Osteoblast (primary cell): ENCODE data around the gene IGF1. TPM values are rescaled to one million over a fixed set of nuclear protein-coding genes. Genes with fewer than 3 reads are reported as not detected.
A peak's percentile ranks its signal among the peaks of the same experiment; 100 is the strongest.

ENCODE experiments used
- DNase-seq: peaks from one replicate; pipeline ENCODE4 v3.0.0; 2011; ENCODE audit warnings: low spot score, mixed read lengths; ENCODE audit not compliant: insufficient read length; ENCODE audit errors: missing footprints
- H2AFZ ChIP-seq: 2 replicates; pipeline ENCODE4 v1.6.0; 2011; ENCODE audit warnings: mild to moderate bottlenecking, low read length
- H3K27ac ChIP-seq: 2 replicates; pipeline ENCODE4 v1.5.1; 2011; ENCODE audit warnings: mild to moderate bottlenecking, low read depth, low read length, moderate library complexity
- H3K27me3 ChIP-seq: 2 replicates; pipeline ENCODE4 v1.6.0; 2012; ENCODE audit warnings: mild to moderate bottlenecking, control low read depth, inconsistent platforms, low read length, moderate library complexity; ENCODE audit not compliant: insufficient read depth
- H3K36me3 ChIP-seq: 2 replicates; pipeline ENCODE4 v1.5.1; 2011; ENCODE audit warnings: mild to moderate bottlenecking, low read length, control low read depth, moderate library complexity; ENCODE audit not compliant: insufficient read depth
- H3K4me1 ChIP-seq: 2 replicates; pipeline ENCODE4 v1.5.1; 2011; ENCODE audit warnings: mild to moderate bottlenecking, low read length, control low read depth, moderate library complexity; ENCODE audit not compliant: insufficient read depth
- H3K4me2 ChIP-seq: 2 replicates; pipeline ENCODE4 v1.6.0; 2011; ENCODE audit warnings: mild to moderate bottlenecking, low read length; ENCODE audit not compliant: insufficient read depth
- H3K4me3 ChIP-seq: fragments of 200-600 bp; sonication (generic); 3 replicates; pipeline ENCODE4 v1.5.1; 2012; ENCODE audit warnings: mild to moderate bottlenecking, low read length, inconsistent platforms; ENCODE audit not compliant: insufficient read depth
- H3K79me2 ChIP-seq: 2 replicates; pipeline ENCODE4 v1.6.0; 2012; ENCODE audit warnings: mild to moderate bottlenecking, low read length, control low read depth, inconsistent platforms; ENCODE audit not compliant: insufficient read depth
- H3K9me3 ChIP-seq: 2 replicates; pipeline ENCODE4 v1.5.1; 2011; ENCODE audit warnings: low read depth, low read length, control low read depth
- H4K20me1 ChIP-seq: 2 replicates; pipeline ENCODE4 v1.6.0; 2012; ENCODE audit warnings: mild to moderate bottlenecking, low read length, control low read depth; ENCODE audit not compliant: insufficient read depth
- total RNA-seq: library from RNA; depleted of rRNA; stranded (reverse); fragments of >200 nt; gene quantifications from 2 replicates; pipeline ENCODE4 v1.2.3, GENCODE V29; 2012
- TF ChIP-seq, protein P1 (sequence below): IDR thresholded peaks from 2 replicates; pipeline ENCODE4 v1.5.1; 2011; ENCODE audit warnings: mild to moderate bottlenecking, low read depth, low read length, moderate library complexity; ENCODE audit errors: extremely low read depth

Gene IGF1
- total RNA-seq, 1 donor: 0.72 TPM

DNA sequence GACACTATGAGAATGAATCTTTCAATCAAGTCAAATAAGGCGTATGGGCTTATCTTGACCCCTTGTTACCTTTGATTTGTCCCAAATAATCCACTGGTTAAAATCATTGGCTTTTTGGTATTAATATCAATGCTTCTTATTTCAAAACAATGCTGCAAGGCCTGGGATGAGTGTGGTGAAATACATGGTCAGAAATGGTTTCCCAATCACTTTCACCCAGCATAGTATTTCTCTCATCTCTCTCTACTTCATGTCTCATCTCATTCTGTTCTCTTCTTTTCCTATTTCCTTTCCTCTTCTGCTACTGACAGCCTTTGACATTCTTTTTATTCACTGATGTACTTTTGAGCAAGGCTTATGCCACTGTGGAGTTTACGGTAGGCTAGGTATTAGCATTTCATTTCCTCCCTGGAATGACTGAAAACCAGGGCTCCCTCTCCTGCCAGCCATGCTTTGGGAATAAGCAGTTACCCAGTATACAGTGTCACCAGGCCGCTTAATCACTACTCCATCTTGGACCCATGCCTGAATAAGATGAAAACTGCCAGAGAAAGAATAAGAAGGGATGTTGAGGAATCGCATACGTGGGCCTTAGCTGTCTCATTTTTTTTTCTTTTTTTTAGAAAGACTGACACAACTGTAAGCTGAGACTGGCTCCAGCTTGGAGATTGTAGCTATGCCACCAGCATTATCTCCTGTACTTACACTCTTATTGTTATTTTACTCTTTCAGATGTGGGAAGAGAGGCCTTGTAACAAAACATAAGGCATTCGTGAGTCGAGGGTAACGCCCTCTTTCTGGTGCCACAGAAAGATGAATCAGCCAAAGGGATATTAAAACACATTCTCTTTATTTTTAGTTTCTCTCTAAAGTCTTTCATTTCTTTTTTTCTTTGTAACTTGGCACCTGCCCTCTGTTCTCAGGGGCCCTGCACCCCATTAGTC, 53.5 kb downstream of the IGF1 start:
- Histone ChIP-seq H3K36me3 (no peaks in the 10 kb centered on the region), H3K4me1 (peaks cover 12% of the 10 kb centered on the region), H2AFZ (peak overlapping the region; percentile 77), H3K79me2 (no peaks in the 10 kb centered on the region), H3K27me3 (no peaks in the 10 kb centered on the region), H3K4me3 (peak overlapping the region; percentile 10), H3K9me3 (no peaks in the 10 kb centered on the region), H4K20me1 (no peaks in the 10 kb centered on the region), H3K27ac (peak overlapping the region; percentile 53), H3K4me2 (peak overlapping the region; percentile 57)
- TF ChIP-seq, protein P1, sequence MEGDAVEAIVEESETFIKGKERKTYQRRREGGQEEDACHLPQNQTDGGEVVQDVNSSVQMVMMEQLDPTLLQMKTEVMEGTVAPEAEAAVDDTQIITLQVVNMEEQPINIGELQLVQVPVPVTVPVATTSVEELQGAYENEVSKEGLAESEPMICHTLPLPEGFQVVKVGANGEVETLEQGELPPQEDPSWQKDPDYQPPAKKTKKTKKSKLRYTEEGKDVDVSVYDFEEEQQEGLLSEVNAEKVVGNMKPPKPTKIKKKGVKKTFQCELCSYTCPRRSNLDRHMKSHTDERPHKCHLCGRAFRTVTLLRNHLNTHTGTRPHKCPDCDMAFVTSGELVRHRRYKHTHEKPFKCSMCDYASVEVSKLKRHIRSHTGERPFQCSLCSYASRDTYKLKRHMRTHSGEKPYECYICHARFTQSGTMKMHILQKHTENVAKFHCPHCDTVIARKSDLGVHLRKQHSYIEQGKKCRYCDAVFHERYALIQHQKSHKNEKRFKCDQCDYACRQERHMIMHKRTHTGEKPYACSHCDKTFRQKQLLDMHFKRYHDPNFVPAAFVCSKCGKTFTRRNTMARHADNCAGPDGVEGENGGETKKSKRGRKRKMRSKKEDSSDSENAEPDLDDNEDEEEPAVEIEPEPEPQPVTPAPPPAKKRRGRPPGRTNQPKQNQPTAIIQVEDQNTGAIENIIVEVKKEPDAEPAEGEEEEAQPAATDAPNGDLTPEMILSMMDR: no peak
- peak; percentile 73 for DNase-seq

DNA sequence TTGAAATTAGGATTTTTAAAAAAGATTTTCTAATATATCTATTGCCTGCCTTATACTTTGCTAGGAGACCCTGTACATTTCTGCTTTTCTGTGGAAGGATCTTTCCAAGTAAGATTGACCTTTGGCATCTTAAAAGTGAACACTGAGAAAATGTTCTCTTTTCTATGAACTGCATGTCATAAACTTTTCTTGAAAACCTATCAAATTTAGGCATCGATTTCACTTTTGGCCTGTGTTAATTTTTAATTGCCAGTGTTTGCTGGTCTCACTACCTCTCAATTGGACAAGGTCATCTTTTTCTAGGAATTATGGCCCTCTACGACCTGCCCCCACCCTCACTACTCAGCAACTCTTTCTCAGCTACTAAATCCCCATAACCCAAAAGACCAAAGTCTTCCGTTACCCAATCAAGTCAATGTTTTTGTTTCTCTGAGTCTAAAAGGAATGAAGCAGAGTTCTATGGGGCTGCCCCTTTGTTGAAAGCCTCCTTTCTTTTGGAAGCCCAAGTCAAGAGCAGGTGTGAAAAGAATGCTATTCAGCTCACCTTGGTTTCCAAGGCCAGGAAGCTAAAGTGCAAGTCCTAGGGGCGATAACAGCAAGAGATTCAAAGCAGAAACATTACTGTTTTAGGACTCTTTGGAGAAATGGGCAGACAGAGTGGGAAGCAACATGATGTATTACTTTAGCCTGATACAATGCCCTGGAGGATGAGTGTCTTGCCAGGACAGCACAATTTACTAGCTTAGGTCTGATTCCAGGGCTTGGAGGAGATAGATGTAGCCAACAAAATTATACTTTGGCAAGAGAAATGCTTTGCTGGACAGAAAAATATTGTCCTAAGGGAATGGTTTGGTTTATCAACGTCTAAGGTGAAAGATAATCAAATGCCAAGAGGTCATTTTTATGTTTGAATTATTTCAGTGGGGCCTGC, 55.0 kb downstream of the IGF1 start:
- H3K9me3 ChIP-seq: no peaks in the 10 kb centered on the region
- H3K79me2 ChIP-seq: no peaks in the 10 kb centered on the region
- H3K4me2 ChIP-seq: no peak overlapping the region
- no peak overlapping the region for H2AFZ ChIP-seq
- H4K20me1 ChIP-seq: no peaks in the 10 kb centered on the region
- H3K4me3 ChIP-seq: no peak overlapping the region
- DNase-seq: no peak
- no peaks in the 10 kb centered on the region for H3K36me3 ChIP-seq
- TF ChIP-seq, protein P1: no peak
- no peak overlapping the region for H3K27ac ChIP-seq
- H3K4me1 ChIP-seq: peaks cover 12% of the 10 kb centered on the region
- H3K27me3 ChIP-seq: no peaks in the 10 kb centered on the region

DNA sequence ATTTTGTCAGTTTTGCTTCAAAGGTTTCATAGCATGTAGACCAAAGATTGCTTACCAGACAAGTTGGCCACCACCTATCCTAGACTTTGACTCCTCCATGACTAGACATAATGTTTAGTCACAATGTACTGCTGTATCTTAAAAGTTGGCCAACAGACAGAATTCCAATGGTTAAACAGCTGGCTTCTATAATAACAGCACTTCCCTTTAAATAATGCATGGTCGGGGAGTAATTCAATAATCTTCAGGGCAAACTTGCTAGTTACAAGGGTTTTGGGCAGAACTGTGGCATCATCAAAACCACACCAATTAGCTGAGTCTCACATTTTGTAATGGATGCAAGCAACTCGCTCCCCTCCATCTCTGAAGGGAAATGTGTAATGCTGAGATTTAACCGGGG, 56.9 kb downstream of the IGF1 start:
- H3K36me3 ChIP-seq: no peaks in the 10 kb centered on the region
- H4K20me1 ChIP-seq: no peaks in the 10 kb centered on the region
- DNase-seq: no peak
- H3K9me3 ChIP-seq: no peaks in the 10 kb centered on the region
- H2AFZ ChIP-seq: no peak overlapping the region
- no peak overlapping the region for H3K4me2 ChIP-seq
- no peak overlapping the region for H3K27ac ChIP-seq
- TF ChIP-seq, protein P1: no peak
- H3K4me1 ChIP-seq: peaks cover 12% of the 10 kb centered on the region
- H3K79me2 ChIP-seq: no peaks in the 10 kb centered on the region
- no peaks in the 10 kb centered on the region for H3K27me3 ChIP-seq
- no peak overlapping the region for H3K4me3 ChIP-seq
